ENCODE data around the gene DNAL4.

The DNAL4 gene

GRCh38 chr22:38823637-38824036 is 29.7 kb upstream of the DNAL4 start:
- no peak for TF ChIP-seq TAF1 (IDR thresholded peaks at IDR 0.05; ENCODE audit: borderline replicate concordance, insufficient read depth, low read length)
- peak in 1 of 2 experiments; percentile 11; a peak in 1 of 4 replicates for TF ChIP-seq REST (IDR thresholded peaks at IDR 0.05; ENCODE audit: insufficient read depth in 1 of 2, low read depth in 2 of 2, low read length in 2 of 2)
- TF ChIP-seq POLR2AphosphoS5 (IDR thresholded peaks at IDR 0.05; ENCODE audit: low read depth, low read length) = no peak
- no peak for TF ChIP-seq SIN3A (IDR thresholded peaks at IDR 0.05; ENCODE audit: borderline replicate concordance, insufficient read depth, low read length)
- no peak for TF ChIP-seq FOXP2 (optimal IDR thresholded peaks at IDR 0.05; ENCODE audit: borderline replicate concordance, extremely low read depth, extremely low read length, insufficient read depth)

- no peak for TF ChIP-seq FOXP2 (optimal IDR thresholded peaks at IDR 0.05; ENCODE audit: borderline replicate concordance, extremely low read depth, extremely low read length, insufficient read depth)
Observed at GRCh38 chr22:38823076-38823475, 29.1 kb upstream of the DNAL4 start.

- no peak for TF ChIP-seq SIN3A (IDR thresholded peaks at IDR 0.05; ENCODE audit: borderline replicate concordance, insufficient read depth, low read length)
- TF ChIP-seq TAF1 (IDR thresholded peaks at IDR 0.05; ENCODE audit: borderline replicate concordance, insufficient read depth, low read length) = no peak
- no peak for TF ChIP-seq REST (IDR thresholded peaks at IDR 0.05; ENCODE audit: insufficient read depth in 1 of 2, low read depth in 2 of 2, low read length in 2 of 2)
- TF ChIP-seq POLR2AphosphoS5 (IDR thresholded peaks at IDR 0.05; ENCODE audit: low read depth, low read length) = no peak
- TF ChIP-seq FOXP2 (optimal IDR thresholded peaks at IDR 0.05; ENCODE audit: borderline replicate concordance, extremely low read depth, extremely low read length, insufficient read depth) = no peak
Observed at GRCh38 chr22:38820020-38820419, 26.1 kb upstream of the DNAL4 start.

GRCh38 chr22:38819387-38819940 is 25.5 kb upstream of the DNAL4 start:
- TF ChIP-seq POLR2AphosphoS5 (IDR thresholded peaks at IDR 0.05; ENCODE audit: low read depth, low read length) = no peak
- no peak for TF ChIP-seq FOXP2 (optimal IDR thresholded peaks at IDR 0.05; ENCODE audit: borderline replicate concordance, extremely low read depth, extremely low read length, insufficient read depth)
- TF ChIP-seq REST (IDR thresholded peaks at IDR 0.05; ENCODE audit: insufficient read depth in 1 of 2, low read depth in 2 of 2, low read length in 2 of 2) = no peak
- TF ChIP-seq SIN3A (IDR thresholded peaks at IDR 0.05; ENCODE audit: borderline replicate concordance, insufficient read depth, low read length) = no peak
- TF ChIP-seq TAF1 (IDR thresholded peaks at IDR 0.05; ENCODE audit: borderline replicate concordance, insufficient read depth, low read length) = no peak

GRCh38 chr22:38817196-38817595 is 23.3 kb upstream of the DNAL4 start:
- TF ChIP-seq REST (IDR thresholded peaks at IDR 0.05; ENCODE audit: insufficient read depth in 1 of 2, low read depth in 2 of 2, low read length in 2 of 2) (no peak), SIN3A (IDR thresholded peaks at IDR 0.05; ENCODE audit: borderline replicate concordance, insufficient read depth, low read length) (no peak), FOXP2 (optimal IDR thresholded peaks at IDR 0.05; ENCODE audit: borderline replicate concordance, extremely low read depth, extremely low read length, insufficient read depth) (no peak), TAF1 (IDR thresholded peaks at IDR 0.05; ENCODE audit: borderline replicate concordance, insufficient read depth, low read length) (no peak), POLR2AphosphoS5 (IDR thresholded peaks at IDR 0.05; ENCODE audit: low read depth, low read length) (no peak)

All from PFSK-1 (cell line).